Activated CD4-positive, alpha-beta memory T cell treated with anti-CD3 and anti-CD28 coated beads for 36 hours (primary cell): ENCODE results near the gene PACRG. TPM values are rescaled to one million over a fixed set of nuclear protein-coding genes. Genes with fewer than 3 reads are reported as not detected.
"Not testable (repeated sequence)": the region's sequence is repeated elsewhere in the genome, so short reads cannot be mapped to it uniquely, and the experiment has no call there.

Source experiments
- CTCF ChIA-PET: fragments of 350-600 bp; sonication (Branson Sonifier 250); formaldehyde crosslinking; loops from one replicate; lab custom pipeline; 2021; ENCODE audit warnings: antibody characterized with exemption, inconsistent platforms; lab: Charles Lee
- POLR2A ChIA-PET: fragments of 350-600 bp; sonication (Branson Sonifier 250); formaldehyde crosslinking; loops from one replicate; lab custom pipeline; 2021; ENCODE audit warnings: antibody characterized with exemption; lab: Charles Lee
- DNase-seq: peaks from one replicate; pipeline ENCODE4 v3.0.0-alpha.2; 2020
- H3K27ac Mint-ChIP-seq: one replicate; pipeline ENCODE4 v1.8.0; 2021; ENCODE audit warnings: mixed read lengths
- H3K27me3 Mint-ChIP-seq: one replicate; pipeline ENCODE4 v1.8.0; 2021; ENCODE audit warnings: mixed read lengths
- H3K36me3 Mint-ChIP-seq: one replicate; pipeline ENCODE4 v1.8.0; 2021; ENCODE audit warnings: mixed read lengths
- H3K4me1 Mint-ChIP-seq: one replicate; pipeline ENCODE4 v1.8.0; 2021; ENCODE audit warnings: low read depth, mixed read lengths
- H3K4me3 Mint-ChIP-seq: one replicate; pipeline ENCODE4 v1.8.0; 2021; ENCODE audit warnings: mild to moderate bottlenecking, mixed read lengths
- H3K9me3 Mint-ChIP-seq: one replicate; pipeline ENCODE4 v1.8.0; 2021; ENCODE audit warnings: mixed read lengths
- intact Hi-C: fragments of 100-400 bp; cut with micrococcal nuclease; formaldehyde crosslinking; loops from one replicate; pipeline ENCODE4 v1.15.1; 2023
- total RNA-seq, 2 experiments: library from RNA; stranded (reverse); gene quantifications; one replicate each; pipeline ENCODE4 v1.2.3, GENCODE V29; 2021

The PACRG gene
- not detected for total RNA-seq

- no peaks in the 10 kb centered on the region for H3K36me3 Mint-ChIP-seq
- ChIA-PET POLR2A (interaction anchor here (0.5 kb wide), 1 partner anchor 14 kb away, joined by 4 read pairs; no protein-coding TSS in a partner anchor), CTCF (interaction anchor here (0.7 kb wide), 1 partner anchor 488 kb away, joined by 3 read pairs; no protein-coding TSS in a partner anchor)
- H3K27ac Mint-ChIP-seq: peak within 1 kb of the TSS; percentile 57
- H3K9me3 Mint-ChIP-seq: peaks cover 4% of the 10 kb centered on the region
- intact Hi-C loops: loop anchor here (2.0 to 5.0 kb wide), 2 partner anchors 687 to 1335 kb away; partner anchors contain the start of gene QKI
- DNase-seq: peak; percentile 98
- peak within 1 kb of the TSS; percentile 83 for H3K4me3 Mint-ChIP-seq
- peaks cover 9% of the 10 kb centered on the region for H3K4me1 Mint-ChIP-seq
- H3K27me3 Mint-ChIP-seq: peaks cover 2% of the 10 kb centered on the region
These were observed at the start of gene PACRG, which contains the start of gene PRKN for GRCh38 chr6:162727322-162728182. Gene PACRG (plus strand): TSS chr6:162727974. Gene PRKN (minus strand): TSS chr6:162727766.

DNA sequence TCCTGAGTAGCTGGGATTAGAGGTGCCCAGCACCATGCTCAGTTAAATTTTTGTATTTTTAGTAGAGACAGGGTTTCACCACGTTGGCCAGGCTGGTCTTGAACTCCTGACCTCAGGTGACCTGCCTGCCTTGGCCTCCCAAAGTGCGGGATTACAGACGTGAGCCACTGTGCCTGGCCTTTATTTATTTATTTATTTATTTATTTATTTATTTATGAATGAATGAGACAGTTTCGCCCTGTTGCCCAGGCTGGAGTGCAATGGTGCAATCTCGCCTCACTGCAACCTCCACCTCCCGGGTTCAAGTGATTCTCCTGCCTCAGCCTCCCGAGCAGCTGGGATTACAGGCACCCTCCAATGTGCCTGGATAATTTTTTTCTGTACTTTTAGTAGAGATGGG, 48.9 kb upstream of the PACRG start:
- DNase-seq, intact Hi-C loops, H3K4me1 Mint-ChIP-seq, H3K9me3 Mint-ChIP-seq, H3K4me3 Mint-ChIP-seq, H3K27ac Mint-ChIP-seq, CTCF ChIA-PET, H3K36me3 Mint-ChIP-seq, POLR2A ChIA-PET, H3K27me3 Mint-ChIP-seq: not testable (repeated sequence)

DNA sequence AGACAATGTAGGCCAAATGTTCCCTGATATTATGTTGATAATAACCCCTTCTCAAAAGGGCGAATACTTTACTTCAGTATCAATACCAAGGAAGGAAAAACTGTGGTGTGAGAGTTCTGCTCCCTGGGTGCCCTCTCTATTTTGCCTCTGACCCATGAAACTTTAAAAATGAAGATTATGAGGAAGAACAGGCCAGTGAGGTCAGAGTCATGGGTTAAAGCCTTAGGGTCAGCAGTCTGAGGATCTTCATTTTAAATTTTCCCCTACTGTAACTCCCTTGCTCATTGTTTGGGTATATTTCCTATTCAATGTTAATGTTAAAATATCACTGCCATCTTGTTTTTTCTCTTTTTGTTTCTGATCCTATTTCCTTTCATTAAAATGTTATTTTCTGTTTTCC, 48.1 kb upstream of the PACRG start:
- DNase-seq: no peak
- intact Hi-C loops: no loop called here
- Mint-ChIP-seq H3K4me1 (no peaks in the 10 kb centered on the region), H3K9me3 (peaks cover 3% of the 10 kb centered on the region), H3K4me3 (no peak overlapping the region), H3K27me3 (no peaks in the 10 kb centered on the region), H3K27ac (no peak overlapping the region), H3K36me3 (no peaks in the 10 kb centered on the region)
- CTCF ChIA-PET: no interaction called here
- POLR2A ChIA-PET: no interaction called here

DNA sequence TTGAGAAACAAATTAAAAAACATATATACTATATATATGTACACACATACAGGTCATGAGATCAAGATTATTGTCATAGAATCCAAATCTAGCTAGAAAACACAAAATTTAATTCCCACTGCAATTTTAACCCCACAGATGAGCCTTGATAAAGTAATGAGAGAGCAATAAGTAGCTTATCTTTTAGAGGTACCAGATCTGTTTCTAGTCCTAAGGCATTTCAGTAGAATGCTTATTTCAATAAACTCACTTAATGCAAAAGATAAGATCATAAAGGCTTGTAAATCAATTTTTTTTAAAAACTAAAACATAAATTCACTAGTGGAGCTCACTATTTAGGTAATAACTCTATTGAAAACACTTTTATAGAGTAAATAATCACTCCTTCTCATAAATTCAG, 47.4 kb upstream of the PACRG start:
- H3K9me3 Mint-ChIP-seq: peaks cover 3% of the 10 kb centered on the region
- H3K27ac Mint-ChIP-seq: no peak overlapping the region
- no peaks in the 10 kb centered on the region for H3K27me3 Mint-ChIP-seq
- DNase-seq: no peak
- intact Hi-C loops: no loop called here
- no peaks in the 10 kb centered on the region for H3K36me3 Mint-ChIP-seq
- no peak overlapping the region for H3K4me3 Mint-ChIP-seq
- ChIA-PET POLR2A (no interaction called here), CTCF (no interaction called here)
- no peaks in the 10 kb centered on the region for H3K4me1 Mint-ChIP-seq

- H3K27me3 Mint-ChIP-seq: no peaks in the 10 kb centered on the region
- no peak overlapping the region for H3K27ac Mint-ChIP-seq
- intact Hi-C loops: no loop called here
- H3K36me3 Mint-ChIP-seq: no peaks in the 10 kb centered on the region
- ChIA-PET POLR2A (no interaction called here), CTCF (no interaction called here)
- H3K9me3 Mint-ChIP-seq: peaks cover 3% of the 10 kb centered on the region
- DNase-seq: no peak
- no peaks in the 10 kb centered on the region for H3K4me1 Mint-ChIP-seq
- H3K4me3 Mint-ChIP-seq: no peak overlapping the region
These were observed 46.9 kb upstream of the PACRG start for GRCh38 chr6:162680871-162681270.

DNA sequence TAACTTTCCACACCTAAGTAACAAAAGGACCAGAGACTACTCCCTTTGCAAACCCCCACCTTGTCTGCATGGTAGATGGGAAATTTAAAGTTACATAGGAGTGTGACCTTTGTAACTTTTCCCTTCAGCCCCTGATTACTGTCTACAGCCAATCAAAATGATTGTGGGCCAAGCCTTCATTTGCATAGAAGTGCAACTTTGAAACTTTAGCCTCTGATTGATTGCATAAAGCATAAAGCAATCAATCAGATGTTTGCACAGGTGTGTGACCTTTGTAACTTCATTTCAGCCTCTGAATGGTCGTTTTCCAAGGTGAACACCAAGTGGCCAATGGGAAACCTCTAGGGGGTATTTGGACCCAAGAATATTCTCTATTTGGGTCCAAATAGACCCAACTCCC, 46.3 kb upstream of the PACRG start:
- no peak overlapping the region for H3K27ac Mint-ChIP-seq
- CTCF ChIA-PET: no interaction called here
- no peaks in the 10 kb centered on the region for H3K36me3 Mint-ChIP-seq
- intact Hi-C loops: no loop called here
- peaks cover 3% of the 10 kb centered on the region for H3K9me3 Mint-ChIP-seq
- H3K27me3 Mint-ChIP-seq: no peaks in the 10 kb centered on the region
- POLR2A ChIA-PET: no interaction called here
- H3K4me1 Mint-ChIP-seq: no peaks in the 10 kb centered on the region
- DNase-seq: no peak
- H3K4me3 Mint-ChIP-seq: no peak overlapping the region

DNA sequence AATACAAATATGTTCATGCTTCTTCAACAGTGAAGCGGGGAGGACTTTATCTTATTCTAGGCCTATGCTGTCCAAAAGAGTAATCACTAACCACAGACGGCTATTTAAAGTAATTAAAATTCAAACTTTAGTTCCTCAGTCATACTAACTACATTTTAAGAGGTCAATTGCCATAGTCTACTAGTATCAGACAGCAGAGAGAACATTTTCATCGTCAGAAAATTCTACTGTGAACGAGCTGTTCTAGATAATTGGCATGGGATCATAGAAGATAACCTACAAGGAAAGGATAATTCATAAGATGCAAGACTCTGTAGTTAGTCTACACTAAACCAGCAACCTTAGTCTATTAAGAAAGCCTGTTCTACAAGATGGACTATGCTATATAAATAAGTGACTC, 44.6 kb upstream of the PACRG start:
- POLR2A ChIA-PET: no interaction called here
- CTCF ChIA-PET: no interaction called here
- no peak overlapping the region for H3K27ac Mint-ChIP-seq
- no peak overlapping the region for H3K4me3 Mint-ChIP-seq
- intact Hi-C loops: no loop called here
- H3K4me1 Mint-ChIP-seq: no peaks in the 10 kb centered on the region
- H3K27me3 Mint-ChIP-seq: no peaks in the 10 kb centered on the region
- DNase-seq: no peak
- H3K9me3 Mint-ChIP-seq: peaks cover 3% of the 10 kb centered on the region
- H3K36me3 Mint-ChIP-seq: no peaks in the 10 kb centered on the region

DNA sequence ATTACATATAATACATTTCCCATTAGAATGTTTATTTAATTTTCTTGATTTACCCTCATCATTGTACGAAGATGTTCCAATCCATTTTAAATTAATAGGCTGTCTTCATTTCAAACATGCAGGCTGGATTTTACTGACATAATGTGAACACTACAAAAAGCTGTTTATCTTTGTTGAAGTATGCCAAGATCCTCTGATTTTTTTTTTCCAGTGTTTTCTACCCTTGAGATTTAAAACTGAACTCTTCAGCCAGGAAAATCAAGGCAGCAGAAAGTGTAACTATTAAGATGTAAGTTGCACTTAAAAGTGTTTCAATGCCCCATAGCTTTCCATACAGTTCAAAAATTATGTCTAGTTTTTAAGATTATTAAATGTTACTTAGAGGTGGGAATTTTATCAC, 43.7 kb upstream of the PACRG start:
- Mint-ChIP-seq H3K4me3 (no peak overlapping the region), H3K27me3 (no peaks in the 10 kb centered on the region), H3K4me1 (no peaks in the 10 kb centered on the region), H3K36me3 (no peaks in the 10 kb centered on the region), H3K9me3 (peaks cover 3% of the 10 kb centered on the region), H3K27ac (no peak overlapping the region)
- ChIA-PET POLR2A (no interaction called here), CTCF (no interaction called here)
- intact Hi-C loops: no loop called here
- no peak for DNase-seq

GRCh38 chr6:162684961-162685360, 42.8 kb upstream of the PACRG start:
- Mint-ChIP-seq H3K9me3 (peaks cover 3% of the 10 kb centered on the region), H3K36me3 (no peaks in the 10 kb centered on the region), H3K27ac (no peak overlapping the region), H3K4me1 (no peaks in the 10 kb centered on the region), H3K27me3 (no peaks in the 10 kb centered on the region), H3K4me3 (no peak overlapping the region)
- no peak for DNase-seq
- POLR2A ChIA-PET: no interaction called here
- CTCF ChIA-PET: no interaction called here
- intact Hi-C loops: no loop called here

DNA sequence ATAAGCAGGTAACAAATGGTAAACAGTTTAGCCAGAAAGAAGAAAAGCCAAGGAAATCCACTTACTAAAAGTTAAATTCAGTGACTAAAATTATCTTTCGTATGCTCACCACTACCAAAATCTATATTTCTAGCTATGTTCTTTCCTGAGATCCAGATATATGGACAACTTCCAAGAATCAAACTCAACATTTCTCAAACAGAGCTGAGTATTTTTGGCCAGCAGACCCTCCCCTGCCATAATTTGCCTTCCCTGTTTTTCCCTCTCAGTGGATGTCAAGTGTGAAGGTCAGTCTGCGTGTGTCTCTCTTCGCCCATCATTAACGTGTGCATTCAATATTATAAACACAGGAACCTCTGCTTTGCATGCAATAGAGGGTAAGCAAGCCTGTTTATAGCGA, 42.2 kb upstream of the PACRG start:
- intact Hi-C loops: no loop called here
- no peak for DNase-seq
- ChIA-PET POLR2A (no interaction called here), CTCF (no interaction called here)
- Mint-ChIP-seq H3K4me3 (no peak overlapping the region), H3K27me3 (no peaks in the 10 kb centered on the region), H3K36me3 (no peaks in the 10 kb centered on the region), H3K4me1 (no peaks in the 10 kb centered on the region), H3K27ac (no peak overlapping the region), H3K9me3 (peaks cover 3% of the 10 kb centered on the region)

DNA sequence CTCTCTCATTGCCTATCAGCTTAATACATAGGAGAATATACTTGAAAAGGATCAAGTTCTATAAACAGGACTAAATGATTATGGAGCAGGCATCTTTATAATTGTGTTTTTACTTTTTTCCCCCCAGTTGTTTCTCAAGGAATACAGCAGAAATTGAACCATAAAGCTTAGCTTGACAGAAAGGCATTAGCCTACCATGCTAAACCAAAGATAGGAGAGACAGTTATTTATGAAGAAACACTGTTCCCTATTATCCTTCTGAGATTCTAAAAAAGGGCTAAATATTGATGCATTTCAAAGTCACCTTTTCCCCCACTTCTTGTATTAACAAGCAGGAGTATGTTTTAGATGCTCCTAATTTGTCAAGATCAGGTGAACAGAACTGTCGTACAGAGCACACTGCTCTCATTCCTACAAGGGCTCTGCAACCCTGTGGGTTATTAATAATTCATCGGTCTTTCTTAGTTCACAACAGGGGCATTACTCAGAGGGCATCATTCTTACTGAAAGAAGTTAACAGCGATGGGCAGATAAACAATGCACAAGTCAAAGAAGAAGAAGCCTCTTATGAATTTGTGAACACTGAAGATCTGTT, 38.9 kb upstream of the PACRG start:
- intact Hi-C loops: no loop called here
- ChIA-PET CTCF (no interaction called here), POLR2A (no interaction called here)
- H3K9me3 Mint-ChIP-seq: no peaks in the 10 kb centered on the region
- no peaks in the 10 kb centered on the region for H3K27me3 Mint-ChIP-seq
- no peaks in the 10 kb centered on the region for H3K4me1 Mint-ChIP-seq
- DNase-seq: no peak
- H3K36me3 Mint-ChIP-seq: no peaks in the 10 kb centered on the region
- no peak overlapping the region for H3K4me3 Mint-ChIP-seq
- no peak overlapping the region for H3K27ac Mint-ChIP-seq

- Mint-ChIP-seq H3K27me3 (no peaks in the 10 kb centered on the region), H3K36me3 (no peaks in the 10 kb centered on the region), H3K4me1 (no peaks in the 10 kb centered on the region), H3K9me3 (no peaks in the 10 kb centered on the region), H3K27ac (no peak overlapping the region), H3K4me3 (no peak overlapping the region)
- DNase-seq: no peak
- ChIA-PET CTCF (no interaction called here), POLR2A (no interaction called here)
- intact Hi-C loops: no loop called here
These were observed 37.6 kb upstream of the PACRG start for GRCh38 chr6:162690158-162690557.
